HepG2 (cell line): ENCODE results near the gene KAT6B. TPM values are rescaled to one million over a fixed set of nuclear protein-coding genes. Genes with fewer than 3 reads are reported as not detected.

Source experiments
- ATAC-seq: fragments of 200-7000 bp; cut with Tn5 transposase; 3 replicates; pipeline ENCODE4 v1.9.1; 2020; ENCODE audit warnings: mild to moderate bottlenecking, moderate library complexity
- BruUV-seq: library from RNA; stranded (reverse); fragments of 400-500 nt; replicated peaks from 2 replicates; lab custom pipeline; 2021; lab: Mats Ljungman, UMichigan
- CTCF ChIA-PET: fragments of 300-600 bp; formaldehyde crosslinking; extraction: SDS; loops from one replicate; lab custom pipeline; 2021; ENCODE audit warnings: low total read pairs, inconsistent platforms, low intra/inter-chr PET ratio; lab: Yijun Ruan, JAX
- POLR2A ChIA-PET: fragments of 350-600 bp; sonication (Branson Sonifier 250); formaldehyde crosslinking; loops from one replicate; lab custom pipeline; 2020; ENCODE audit warnings: antibody characterized with exemption, inconsistent platforms; lab: Yijun Ruan, JAX
- DNase-seq: peaks from one replicate; pipeline ENCODE4 v3.0.0-alpha.2; 2015; ENCODE audit warnings: low spot score
- FAIRE-seq: peaks from 3 replicates; lab custom pipeline; 2011; peaks lifted over from hg19 to GRCh38; lab: Jason Lieb, UNC
- H2AFZ ChIP-seq: one replicate; pipeline ENCODE4 v1.6.1; 2011; ENCODE audit warnings: low read length, inconsistent platforms
- H3K27ac ChIP-seq: fragments of 300-600 bp; 3 replicates; pipeline ENCODE4 v1.8.0; 2011; ENCODE audit warnings: mixed run types, mild to moderate bottlenecking, mixed read lengths, low read length, inconsistent platforms; ENCODE audit not compliant: insufficient read depth; ENCODE audit errors: extremely low read length
- H3K27me3 ChIP-seq, 2 experiments: fragments of 200-600 bp in 1 of 2; 2 replicates in 1 of 2; 3 replicates in 1 of 2; pipeline versions ENCODE4 v1.6.0 to v1.8.0; 2011; ENCODE audit warnings: low read length in 2 of 2, mild to moderate bottlenecking in 2 of 2, moderate library complexity in 2 of 2, inconsistent platforms in 1 of 2; ENCODE audit not compliant: insufficient read depth in 2 of 2, control insufficient read depth in 1 of 2
- H3K36me3 ChIP-seq, 2 experiments: fragments of 200-600 bp in 1 of 2; replicated peaks in 1 of 2; 2 replicates in 1 of 2; 3 replicates in 1 of 2; pipeline versions ENCODE4 v1.5.1 to v1.8.0; 2011; ENCODE audit warnings: low read length in 2 of 2, inconsistent platforms in 1 of 2; ENCODE audit not compliant: insufficient read depth in 2 of 2, control insufficient read depth in 1 of 2
- H3K4me1 ChIP-seq: 2 replicates; pipeline ENCODE4 v1.5.1; 2012; ENCODE audit warnings: low read length, inconsistent platforms; ENCODE audit not compliant: insufficient read depth
- H3K4me2 ChIP-seq: 2 replicates; pipeline ENCODE4 v1.6.0; 2011; ENCODE audit warnings: low read depth, low read length, inconsistent platforms
- H3K4me3 ChIP-seq, 3 experiments: fragments of 200-600 bp in 1 of 3; sonication (generic), shearing (Covaris generic) in 1 of 3; replicated peaks in 1 of 3; 2 replicates each; pipeline ENCODE4 v1.5.1; 2011 to 2016; ENCODE audit warnings: low read length in 3 of 3, inconsistent platforms in 2 of 3, low read depth in 2 of 3, mild to moderate bottlenecking in 2 of 3, control low read depth in 1 of 3, mixed read lengths in 1 of 3; ENCODE audit not compliant: insufficient read depth in 1 of 3
- H3K79me2 ChIP-seq: one replicate; pipeline ENCODE4 v1.6.1; 2011; ENCODE audit warnings: low read length, inconsistent platforms; ENCODE audit not compliant: insufficient read depth
- H3K9ac ChIP-seq: 2 replicates; pipeline ENCODE4 v1.6.0; 2011; ENCODE audit warnings: mild to moderate bottlenecking, low read depth, low read length, inconsistent platforms; ENCODE audit not compliant: insufficient read depth
- H3K9me3 ChIP-seq: 2 replicates; pipeline ENCODE4 v1.5.1; 2012; ENCODE audit warnings: mild to moderate bottlenecking, low read length
- H4K20me1 ChIP-seq: 2 replicates; pipeline ENCODE4 v1.6.0; 2011; ENCODE audit warnings: inconsistent platforms, mild to moderate bottlenecking, low read length, moderate library complexity; ENCODE audit not compliant: insufficient read depth
- BRCA1 ChIP-seq: sonication (generic); formaldehyde crosslinking; IDR thresholded peaks from 2 replicates; pipeline ENCODE4 v1.4.0; 2020; ENCODE audit warnings: missing genetic modification reagents
- GMEB1 ChIP-seq: sonication (generic); formaldehyde crosslinking; IDR thresholded peaks from 2 replicates; pipeline ENCODE4 v1.5.1; 2020; ENCODE audit warnings: missing genetic modification reagents, mild to moderate bottlenecking, borderline replicate concordance
- MTERF4 ChIP-seq: sonication (generic); formaldehyde crosslinking; IDR thresholded peaks from 2 replicates; pipeline ENCODE4 v1.8.0; 2023; ENCODE audit warnings: mild to moderate bottlenecking, missing genetic modification reagents
- MTF1 ChIP-seq: sonication (generic); formaldehyde crosslinking; IDR thresholded peaks from 2 replicates; pipeline ENCODE4 v1.5.0; 2020; ENCODE audit warnings: missing genetic modification reagents
- MZF1 ChIP-seq: sonication (generic); formaldehyde crosslinking; IDR thresholded peaks from 2 replicates; pipeline ENCODE4 v1.8.1; 2023; ENCODE audit warnings: mild to moderate bottlenecking, missing genetic modification reagents, borderline replicate concordance
- PRMT3 ChIP-seq: sonication (generic); formaldehyde crosslinking; IDR thresholded peaks from 2 replicates; pipeline ENCODE4 v1.8.1; 2022; ENCODE audit warnings: low read depth, mild to moderate bottlenecking, moderate library complexity, missing genetic modification reagents, borderline replicate concordance
- RBFOX2 ChIP-seq: fragments of 200-400 bp; formaldehyde crosslinking; IDR thresholded peaks from 2 replicates; pipeline ENCODE4 v1.6.1; 2017; ENCODE audit warnings: low read depth, mild to moderate bottlenecking, low read length
- ZNF33B ChIP-seq: sonication (generic); formaldehyde crosslinking; IDR thresholded peaks from 2 replicates; pipeline ENCODE4 v1.5.1; 2020; ENCODE audit warnings: mild to moderate bottlenecking, missing genetic modification reagents
- WGBS: methylation state at CpG from one replicate; pipeline ENCODE4 v1.1.6; 2017; ENCODE audit warnings: low lambda C conversion rate; 5-methylcytosine and 5-hydroxymethylcytosine counted together
- in situ Hi-C: cut with HindIII; loops from 2 replicates; pipeline ENCODE4 v1.10.0; 2017; ENCODE audit warnings: low pct_unique_long_range_greater_than_20kb; ENCODE audit not compliant: extremely low pct_ligation_motif_present
- intact Hi-C: fragments of 100-400 bp; cut with micrococcal nuclease; formaldehyde crosslinking; loops from one replicate; pipeline ENCODE4 v1.10.0; 2022; ENCODE audit not compliant: unreplicated experiment
- polyA plus RNA-seq, 8 experiments: library from polyadenylated mRNA; depleted of rRNA in 3 of 8; stranded (reverse) in 7 of 8; unstranded in 1 of 8; fragments of >200 nt; fragmentation: Illumina TruSeq in 4 of 8; extraction: Trizol in 4 of 8; gene quantifications; 2 replicates each; pipeline versions ENCODE4 v1.2.1 to v1.2.3, GENCODE V29; 2011 to 2016; ENCODE audit warnings: low read depth in 4 of 8, missing spikeins in 1 of 8, mixed read lengths in 1 of 8; ENCODE audit not compliant: insufficient read depth in 1 of 8
- total RNA-seq, 5 experiments: library from RNA; depleted of rRNA; stranded (reverse); fragments of >200 nt; fragmentation: Illumina TruSeq; extraction: Trizol; gene quantifications; 2 replicates each; pipeline ENCODE4 v1.2.3, GENCODE V29; 2016; ENCODE audit warnings: low read depth in 1 of 5
- TF ChIP-seq, protein P1 (sequence below): sonication (generic); formaldehyde crosslinking; IDR thresholded peaks from 2 replicates; pipeline ENCODE4 v1.8.1; 2023; ENCODE audit warnings: mild to moderate bottlenecking, moderate library complexity, missing genetic modification reagents
- TF ChIP-seq, protein P2 (sequence below): sonication (generic); formaldehyde crosslinking; conservative IDR thresholded peaks from 2 replicates; pipeline ENCODE4 v1.5.0; 2020; ENCODE audit warnings: missing genetic modification reagents

Gene KAT6B
- total and polyA plus RNA-seq, 2 of the 13 experiments (the other 11 are each of a cell fraction or from before 2014, with no cell fraction given) = 3.0 to 9.5 TPM

GRCh38 chr10:74889662-74889998, 63.2 kb downstream of the KAT6B start (continued):
- no peak for TF ChIP-seq ZNF33B (CRISPR knock-in tag)

DNA sequence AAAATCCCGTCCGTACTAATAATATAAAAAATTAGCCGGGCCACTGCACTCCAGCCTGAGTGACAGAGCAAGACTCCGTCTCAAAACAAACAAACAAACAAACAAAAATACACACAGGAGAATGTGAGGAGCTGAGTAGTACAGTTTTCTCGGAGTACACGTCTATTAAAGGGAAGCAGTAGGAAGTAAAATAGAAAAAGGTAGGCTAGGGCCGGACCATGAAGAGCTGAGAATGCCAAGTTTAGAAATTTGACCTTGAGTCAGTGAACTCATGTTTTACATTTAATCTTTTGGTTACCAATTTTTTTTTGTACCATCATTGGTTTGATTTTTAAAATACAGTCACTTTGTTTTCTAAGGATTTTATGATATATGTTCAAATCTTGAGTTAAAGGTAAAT, 64.1 kb downstream of the KAT6B start:
- BruUV-seq = no TSS peak
- H2AFZ ChIP-seq = no peak overlapping the region
- H4K20me1 ChIP-seq = no peaks in the 10 kb centered on the region
- no peaks in the 10 kb centered on the region for H3K36me3 ChIP-seq
- ATAC-seq = no peak
- no peak for TF ChIP-seq MTERF4 (CRISPR knock-in tag)
- no peak for TF ChIP-seq BRCA1
- TF ChIP-seq, protein P1, sequence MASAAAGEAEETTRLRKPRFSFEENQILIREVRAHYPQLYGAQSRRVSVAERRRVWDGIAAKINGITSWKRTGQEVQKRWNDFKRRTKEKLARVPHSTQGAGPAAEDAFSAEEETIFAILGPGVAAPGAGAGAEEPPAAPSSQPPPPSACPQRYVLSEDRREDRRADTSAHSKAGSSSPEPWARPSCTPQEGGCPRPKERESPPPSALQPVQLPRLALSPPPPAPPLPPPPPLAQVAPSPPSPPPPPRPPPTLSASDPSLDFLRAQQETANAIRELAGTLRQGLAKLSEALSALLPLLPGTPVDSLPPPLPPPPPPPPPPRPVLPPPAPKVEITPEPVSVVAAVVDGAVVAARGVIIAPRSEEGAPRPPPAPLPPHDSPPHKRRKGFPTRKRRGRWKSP (CRISPR knock-in tag) = no peak
- no peak for TF ChIP-seq PRMT3 (CRISPR knock-in tag)
- no peak for TF ChIP-seq RBFOX2
- TF ChIP-seq MTF1 (CRISPR knock-in tag) = no peak
- TF ChIP-seq, protein P2, sequence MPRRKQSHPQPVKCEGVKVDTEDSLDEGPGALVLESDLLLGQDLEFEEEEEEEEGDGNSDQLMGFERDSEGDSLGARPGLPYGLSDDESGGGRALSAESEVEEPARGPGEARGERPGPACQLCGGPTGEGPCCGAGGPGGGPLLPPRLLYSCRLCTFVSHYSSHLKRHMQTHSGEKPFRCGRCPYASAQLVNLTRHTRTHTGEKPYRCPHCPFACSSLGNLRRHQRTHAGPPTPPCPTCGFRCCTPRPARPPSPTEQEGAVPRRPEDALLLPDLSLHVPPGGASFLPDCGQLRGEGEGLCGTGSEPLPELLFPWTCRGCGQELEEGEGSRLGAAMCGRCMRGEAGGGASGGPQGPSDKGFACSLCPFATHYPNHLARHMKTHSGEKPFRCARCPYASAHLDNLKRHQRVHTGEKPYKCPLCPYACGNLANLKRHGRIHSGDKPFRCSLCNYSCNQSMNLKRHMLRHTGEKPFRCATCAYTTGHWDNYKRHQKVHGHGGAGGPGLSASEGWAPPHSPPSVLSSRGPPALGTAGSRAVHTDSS = no peak
- TF ChIP-seq MZF1 = no peak
- no peak for TF ChIP-seq GMEB1 (CRISPR knock-in tag)
- WGBS = 96% methylated on average over 7 of the region's 7 CpGs
- ChIA-PET CTCF (no interaction called here), POLR2A (no interaction called here)
- no peak for DNase-seq
- in situ Hi-C loops = loop anchor here (10.0 kb wide), 1 partner anchor 214 kb away; a partner anchor contains a TSS
- peaks cover 6% of the 10 kb centered on the region; the same call in 1 of the 2 replicates for H3K4me1 ChIP-seq
- no peak overlapping the region for H3K9ac ChIP-seq
- H3K4me2 ChIP-seq = no peak overlapping the region
- H3K4me3 ChIP-seq = no peak overlapping the region
- no peak for FAIRE-seq
- peaks cover 4% of the 10 kb centered on the region for H3K79me2 ChIP-seq
- no peaks in the 10 kb centered on the region for H3K27me3 ChIP-seq
- intact Hi-C loops = no loop called here
- H3K9me3 ChIP-seq = no peaks in the 10 kb centered on the region
- no peak overlapping the region for H3K27ac ChIP-seq
